GM12873 (cell line): ENCODE data around the gene IQCM.

Experiments
- TF ChIP-seq, protein P1 (sequence below): IDR thresholded peaks from 2 replicates; pipeline ENCODE4 v1.5.1; 2012; ENCODE audit warnings: low read depth, mild to moderate bottlenecking, moderate library complexity, low read length, control low read depth; ENCODE audit not compliant: insufficient read depth; ENCODE audit errors: missing control alignments

The IQCM gene

DNA sequence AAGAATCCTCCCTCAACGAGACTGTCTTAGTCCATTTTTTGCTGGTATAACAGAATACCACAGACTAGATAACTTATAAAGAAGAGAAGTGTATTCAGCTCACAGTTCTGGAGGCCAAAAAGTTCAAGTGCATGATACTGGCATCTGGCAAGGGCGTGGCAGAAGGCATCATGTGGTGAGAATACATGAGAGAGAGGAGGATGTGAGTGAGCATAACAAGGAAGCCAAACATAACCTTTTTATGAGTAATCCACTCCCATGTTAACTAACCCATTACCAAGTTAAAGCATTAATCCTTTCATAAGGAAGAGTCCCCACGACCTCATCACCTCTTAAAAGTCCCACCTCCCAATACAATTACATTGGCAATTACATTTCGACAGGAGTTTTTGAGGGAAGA lies 504.6 kb downstream of the IQCM start:
- TF ChIP-seq, protein P1, sequence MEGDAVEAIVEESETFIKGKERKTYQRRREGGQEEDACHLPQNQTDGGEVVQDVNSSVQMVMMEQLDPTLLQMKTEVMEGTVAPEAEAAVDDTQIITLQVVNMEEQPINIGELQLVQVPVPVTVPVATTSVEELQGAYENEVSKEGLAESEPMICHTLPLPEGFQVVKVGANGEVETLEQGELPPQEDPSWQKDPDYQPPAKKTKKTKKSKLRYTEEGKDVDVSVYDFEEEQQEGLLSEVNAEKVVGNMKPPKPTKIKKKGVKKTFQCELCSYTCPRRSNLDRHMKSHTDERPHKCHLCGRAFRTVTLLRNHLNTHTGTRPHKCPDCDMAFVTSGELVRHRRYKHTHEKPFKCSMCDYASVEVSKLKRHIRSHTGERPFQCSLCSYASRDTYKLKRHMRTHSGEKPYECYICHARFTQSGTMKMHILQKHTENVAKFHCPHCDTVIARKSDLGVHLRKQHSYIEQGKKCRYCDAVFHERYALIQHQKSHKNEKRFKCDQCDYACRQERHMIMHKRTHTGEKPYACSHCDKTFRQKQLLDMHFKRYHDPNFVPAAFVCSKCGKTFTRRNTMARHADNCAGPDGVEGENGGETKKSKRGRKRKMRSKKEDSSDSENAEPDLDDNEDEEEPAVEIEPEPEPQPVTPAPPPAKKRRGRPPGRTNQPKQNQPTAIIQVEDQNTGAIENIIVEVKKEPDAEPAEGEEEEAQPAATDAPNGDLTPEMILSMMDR, result no peak

DNA sequence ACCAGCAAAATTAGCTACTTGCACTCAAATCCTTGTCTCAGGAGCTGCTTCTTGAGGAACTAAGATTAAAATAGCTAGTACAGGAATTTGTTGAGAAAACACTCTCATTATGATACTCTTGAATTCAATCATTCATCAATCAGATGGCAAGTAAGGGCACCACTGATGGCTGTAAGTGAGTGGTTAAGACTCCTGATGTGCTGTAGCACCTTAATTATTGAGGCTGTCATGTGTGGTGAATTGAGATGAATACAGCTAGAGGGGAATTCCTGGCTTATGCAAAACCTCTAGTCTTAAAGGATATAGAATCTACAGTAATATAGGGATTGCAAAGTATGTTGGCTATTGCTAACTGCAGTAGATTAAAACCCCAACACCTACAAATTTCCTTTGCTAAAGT lies 509.1 kb downstream of the IQCM start:
- TF ChIP-seq, protein P1, result no peak
